GM12878 (cell line): ENCODE results near the gene IMMP2L. TPM values are rescaled to one million over a fixed set of nuclear protein-coding genes. Genes with fewer than 3 reads are reported as not detected.

Experiments
- ATAC-seq: fragments of 200-7000 bp; cut with Tn5 transposase; 3 replicates; pipeline ENCODE4 v1.9.1; 2020; ENCODE audit warnings: mild to moderate bottlenecking, moderate library complexity
- BruUV-seq: library from RNA; stranded (reverse); fragments of 400-500 nt; replicated peaks from 2 replicates; lab custom pipeline; 2021; lab: Mats Ljungman, UMichigan
- CTCF ChIA-PET: fragments of 300-600 bp; sonication (Branson Sonifier 250); formaldehyde crosslinking; extraction: SDS; loops from one replicate; lab custom pipeline; 2021; ENCODE audit warnings: inconsistent platforms; lab: Yijun Ruan, JAX
- POLR2A ChIA-PET: fragments of 350-600 bp; formaldehyde crosslinking; extraction: SDS; loops from one replicate; lab custom pipeline; 2021; ENCODE audit warnings: inconsistent platforms; lab: Charles Lee
- RAD21 ChIA-PET: fragments of 300-600 bp; sonication (Branson Sonifier 250); formaldehyde crosslinking; loops from one replicate; lab custom pipeline; 2023; ENCODE audit warnings: antibody characterized with exemption; ENCODE audit not compliant: unreplicated experiment; lab: Charles Lee
- SMC1A ChIA-PET: fragments of 300-600 bp; sonication (Branson Sonifier 250); formaldehyde crosslinking; loops from one replicate; lab custom pipeline; 2023; ENCODE audit not compliant: unreplicated experiment, uncharacterized antibody; lab: Charles Lee
- DNase-seq: peaks from one replicate; pipeline ENCODE4 v3.0.0-alpha.2; 2011; ENCODE audit warnings: low read depth, low spot score
- FAIRE-seq: peaks from 3 replicates; lab custom pipeline; 2011; peaks lifted over from hg19 to GRCh38; lab: Jason Lieb, UNC
- H2AFZ ChIP-seq: 2 replicates; pipeline ENCODE4 v1.6.0; 2011; ENCODE audit warnings: low read depth, low read length, control low read depth; ENCODE audit not compliant: control insufficient read depth
- H3K27ac ChIP-seq: 2 replicates; pipeline ENCODE4 v1.5.1; 2011; ENCODE audit warnings: control low read depth; ENCODE audit not compliant: control insufficient read depth, insufficient read depth
- H3K27me3 ChIP-seq, 2 experiments: replicated peaks in 1 of 2; 2 replicates each; pipeline versions ENCODE4 v1.6.0 to v1.6.1; 2011; ENCODE audit warnings: low read length in 1 of 2; ENCODE audit not compliant: control insufficient read depth in 2 of 2, insufficient read depth in 2 of 2
- H3K36me3 ChIP-seq, 2 experiments: 2 replicates each; pipeline ENCODE4 v1.5.1; 2011; ENCODE audit warnings: low read length in 1 of 2; ENCODE audit not compliant: control insufficient read depth in 2 of 2, insufficient read depth in 2 of 2
- H3K4me1 ChIP-seq: 2 replicates; pipeline ENCODE4 v1.6.1; 2011; ENCODE audit warnings: mild to moderate bottlenecking, low read length, moderate library complexity, mixed read lengths; ENCODE audit not compliant: control insufficient read depth, insufficient read depth
- H3K4me2 ChIP-seq: 2 replicates; pipeline ENCODE4 v1.6.0; 2011; ENCODE audit warnings: control low read depth; ENCODE audit not compliant: control insufficient read depth, insufficient read depth
- H3K4me3 ChIP-seq: fragments of 200-600 bp; sonication (generic); 2 replicates; pipeline ENCODE4 v1.5.1; 2016
- H3K79me2 ChIP-seq: 2 replicates; pipeline ENCODE4 v1.6.0; 2011; ENCODE audit warnings: low read length; ENCODE audit not compliant: control insufficient read depth, insufficient read depth
- H3K9ac ChIP-seq: 2 replicates; pipeline ENCODE4 v1.8.0; 2011; ENCODE audit warnings: low read length, control low read depth, mixed read lengths; ENCODE audit not compliant: control insufficient read depth, insufficient read depth
- H3K9me3 ChIP-seq: replicated peaks from 3 replicates; pipeline ENCODE4 v1.5.1; 2011; ENCODE audit warnings: mild to moderate bottlenecking, low read length; ENCODE audit not compliant: control insufficient read depth, insufficient read depth
- H4K20me1 ChIP-seq: 2 replicates; pipeline ENCODE4 v1.6.0; 2011; ENCODE audit not compliant: control insufficient read depth, insufficient read depth
- BCL11A ChIP-seq: IDR thresholded peaks from 2 replicates; pipeline ENCODE4 v1.6.1; 2011; ENCODE audit warnings: low read depth, low read length
- CUX1 ChIP-seq: IDR thresholded peaks from 2 replicates; pipeline ENCODE4 v1.6.1; 2012; ENCODE audit warnings: improper control_type of control experiment, low read depth, low read length; ENCODE audit not compliant: insufficient replicate concordance
- HDAC2 ChIP-seq: fragments of 200-600 bp; sonication (generic); IDR thresholded peaks from 2 replicates; pipeline ENCODE4 v1.6.1; 2017
- HDAC6 ChIP-seq: fragments of 200-600 bp; sonication (generic); IDR thresholded peaks from one replicate; pipeline ENCODE4 v1.8.0; 2017; ENCODE audit warnings: antibody characterized with exemption; ENCODE audit not compliant: unreplicated experiment
- IKZF2 ChIP-seq, 2 experiments: fragments of 450-650 bp; IDR thresholded peaks; 2 replicates each; pipeline ENCODE4 v1.6.1; 2017; ENCODE audit warnings: mild to moderate bottlenecking in 2 of 2, moderate library complexity in 2 of 2
- JUNB ChIP-seq: IDR thresholded peaks from 2 replicates; pipeline ENCODE4 v1.6.1; 2016; ENCODE audit warnings: antibody characterized with exemption, mild to moderate bottlenecking
- MYB ChIP-seq: fragments of 150-350 bp; IDR thresholded peaks from 2 replicates; pipeline ENCODE4 v1.6.1; 2014; ENCODE audit warnings: mild to moderate bottlenecking, low read depth, low read length, borderline replicate concordance
- NFIC ChIP-seq: IDR thresholded peaks from 2 replicates; pipeline ENCODE4 v1.6.1; 2012; ENCODE audit warnings: low read depth, mild to moderate bottlenecking, inconsistent platforms, low read length, moderate library complexity
- RAD51 ChIP-seq: fragments of 450-650 bp; IDR thresholded peaks from 2 replicates; pipeline ENCODE4 v1.6.1; 2016; ENCODE audit warnings: moderate library complexity, mild to moderate bottlenecking, inconsistent platforms
- RELB ChIP-seq: fragments of 450-650 bp; IDR thresholded peaks from 2 replicates; pipeline ENCODE4 v1.6.1; 2017; ENCODE audit warnings: low read depth, mild to moderate bottlenecking, moderate library complexity
- RFX5 ChIP-seq: IDR thresholded peaks from 2 replicates; pipeline ENCODE4 v1.6.1; 2011; ENCODE audit warnings: low read depth, low read length, improper control_type of control experiment
- SRF ChIP-seq, 2 experiments: IDR thresholded peaks; 2 replicates each; pipeline ENCODE4 v1.6.1; 2011; ENCODE audit warnings: low read depth in 2 of 2, low read length in 2 of 2, mild to moderate bottlenecking in 1 of 2, moderate library complexity in 1 of 2
- STAT3 ChIP-seq: IDR thresholded peaks from 2 replicates; pipeline ENCODE4 v1.6.1; 2011; ENCODE audit warnings: low read depth, low read length, improper control_type of control experiment
- whole genome bisulfite sequencing: methylation state at CpG from one replicate; pipeline ENCODE4 v1.1.6; 2016; ENCODE audit warnings: low lambda C conversion rate; ENCODE audit not compliant: insufficient replicate concordance, insufficient coverage; ENCODE audit errors: missing lambda C conversion rate; 5-methylcytosine and 5-hydroxymethylcytosine counted together
- in situ Hi-C: fragments of 300-500 bp; cut with MboI; formaldehyde crosslinking; loops from 9 replicates; pipeline ENCODE4 v1.14.3; 2018; ENCODE audit warnings: mixed read lengths
- intact Hi-C: fragments of 100-400 bp; cut with micrococcal nuclease; formaldehyde crosslinking; loops from one replicate; pipeline ENCODE4 v1.14.2; 2022; ENCODE audit not compliant: unreplicated experiment
- polyA plus RNA-seq, 11 experiments: library from polyadenylated mRNA; depleted of rRNA in 4 of 11; unstranded in 6 of 11; stranded (reverse) in 5 of 11; fragments of >200 nt; fragmentation: Nextera tagmentation in 4 of 11; fragmentation: Illumina TruSeq in 1 of 11; extraction: Ambion mirVana in 4 of 11; extraction: Trizol in 1 of 11; gene quantifications; 1 replicate in 1 of 11; 2 replicates in 10 of 11; pipeline versions ENCODE4 v1.2.1 to v1.2.3, GENCODE V29; 2011 to 2016; ENCODE audit warnings: inconsistent platforms in 2 of 11, missing spikeins in 2 of 11, low read depth in 1 of 11
- total RNA-seq, 4 experiments: library from RNA; depleted of rRNA in 3 of 4; stranded (reverse); fragments of >200 nt in 3 of 4; fragmentation: Illumina TruSeq in 1 of 4; extraction: Trizol in 1 of 4; gene quantifications; 2 replicates each; pipeline versions ENCODE4 v1.2.1 to v1.2.3, GENCODE V29; 2013 to 2021
- TF ChIP-seq, protein P1 (sequence below): fragments of 150-350 bp; IDR thresholded peaks from 2 replicates; pipeline ENCODE4 v1.6.1; 2014; ENCODE audit warnings: mild to moderate bottlenecking, low read depth, low read length

IMMP2L gene
- total and polyA plus RNA-seq, 10 of the 15 experiments (the other 5 are each of a cell fraction or from before 2014, with no cell fraction given), result 12.6 to 46.3 (median 19.6) TPM

GRCh38 chr7:111104710-111105109, 457.6 kb downstream of the IMMP2L start (continued):
- TF ChIP-seq RELB (peak; percentile 62; the same call in 1 of the 2 replicates), MYB (no peak), JUNB (no peak), IKZF2 (IDR thresholded peaks at IDR 0.05) (peak in 1 of 2 experiments; percentile 27; a peak in 2 of 4 replicates)
- TF ChIP-seq, protein P1, sequence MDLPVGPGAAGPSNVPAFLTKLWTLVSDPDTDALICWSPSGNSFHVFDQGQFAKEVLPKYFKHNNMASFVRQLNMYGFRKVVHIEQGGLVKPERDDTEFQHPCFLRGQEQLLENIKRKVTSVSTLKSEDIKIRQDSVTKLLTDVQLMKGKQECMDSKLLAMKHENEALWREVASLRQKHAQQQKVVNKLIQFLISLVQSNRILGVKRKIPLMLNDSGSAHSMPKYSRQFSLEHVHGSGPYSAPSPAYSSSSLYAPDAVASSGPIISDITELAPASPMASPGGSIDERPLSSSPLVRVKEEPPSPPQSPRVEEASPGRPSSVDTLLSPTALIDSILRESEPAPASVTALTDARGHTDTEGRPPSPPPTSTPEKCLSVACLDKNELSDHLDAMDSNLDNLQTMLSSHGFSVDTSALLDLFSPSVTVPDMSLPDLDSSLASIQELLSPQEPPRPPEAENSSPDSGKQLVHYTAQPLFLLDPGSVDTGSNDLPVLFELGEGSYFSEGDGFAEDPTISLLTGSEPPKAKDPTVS, result no peak

GRCh38 chr7:111103678-111104274, 458.5 kb downstream of the IMMP2L start:
- intact Hi-C loops (loop anchor here (10.0 kb wide), 1 partner anchor 659 kb away; no protein-coding TSS in a partner anchor), in situ Hi-C loops (no loop called here)
- RAD21 ChIA-PET, result interaction anchor here (1.7 kb wide), 1 partner anchor 34 kb away, joined by 8 read pairs; no protein-coding TSS in a partner anchor
- DNase-seq, result no peak
- SMC1A ChIA-PET, result interaction anchor here (1.0 to 2.2 kb wide), 3 partner anchors 9 to 428 kb away, joined by 3 to 19 read pairs (median 3); no protein-coding TSS in a partner anchor
- POLR2A ChIA-PET, result interaction anchor here (0.5 kb wide), 1 partner anchor 643 kb away, joined by 6 read pairs; no protein-coding TSS in a partner anchor
- Histone ChIP-seq H3K27ac (peak overlapping the region; percentile 24; the same call in 1 of the 2 replicates), H3K9me3 (no peaks in the 10 kb centered on the region; the same call in 1 of the 3 replicates), H3K79me2 (no peaks in the 10 kb centered on the region), H3K9ac (no peak overlapping the region), H3K4me2 (peak overlapping the region; percentile 62), H2AFZ (peak overlapping the region; percentile 79), H4K20me1 (no peaks in the 10 kb centered on the region), H3K4me3 (no peak overlapping the region), H3K27me3 (no peaks in the 10 kb centered on the region), H3K4me1 (peaks cover 11% of the 10 kb centered on the region), H3K36me3 (no peaks in the 10 kb centered on the region)
- CTCF ChIA-PET, result interaction anchor here (1.3 kb wide), 1 partner anchor 9 kb away, joined by 7 read pairs; no protein-coding TSS in a partner anchor
- BruUV-seq, result no TSS peak
- peak; percentile 83 for FAIRE-seq
- 15% methylated on average over 4 of the region's 4 CpGs for WGBS
- ATAC-seq, result peak; percentile 77
- TF ChIP-seq HDAC2 (no peak), CUX1 (peak; percentile 17), BCL11A (no peak), RAD51 (no peak), RFX5 (no peak), HDAC6 (no peak), SRF (IDR thresholded peaks at IDR 0.05; ENCODE audit: low read depth in 2 of 2, low read length in 2 of 2) (no peak), JUNB (peak; percentile 30; the same call in 1 of the 2 replicates), NFIC (peak; percentile 45; the same call in 1 of the 2 replicates), STAT3 (no peak), IKZF2 (IDR thresholded peaks at IDR 0.05) (peak in 1 of 2 experiments; percentile 21; a peak in 1 of 4 replicates)
